ENCODE results near the gene SEMA3G. TPM values are rescaled to one million over a fixed set of nuclear protein-coding genes. Genes with fewer than 3 reads are reported as not detected.

The SEMA3G gene
- total and polyA plus RNA-seq, 2 experiments from 2014 or later = 0.47 to 2.5 TPM

- Mint-ChIP-seq H3K27ac (no peak overlapping the region), H3K4me3 (no peak overlapping the region), H3K36me3 (ENCODE audit: low read depth) (peaks cover 11% of the 10 kb centered on the region; the same call in 2 of the 3 replicates), H3K9me3 (no peaks in the 10 kb centered on the region), H3K27me3 (ENCODE audit: insufficient read depth, low read depth, poor library complexity) (peaks cover 13% of the 10 kb centered on the region), H3K4me1 (no peaks in the 10 kb centered on the region)
- H3K4me3 ChIP-seq = no peak overlapping the region
- no peaks in the 10 kb centered on the region for H3K36me3 ChIP-seq (ENCODE audit: insufficient read depth)
- H3K9me2 ChIP-seq (ENCODE audit: insufficient read depth) = no peaks in the 10 kb centered on the region
- H3K27me3 ChIP-seq (ENCODE audit: insufficient read depth) = no peaks in the 10 kb centered on the region
- no peak for TF ChIP-seq ZNF114 (CRISPR knock-in tag; IDR thresholded peaks at IDR 0.05)
- TF ChIP-seq CREB1 (CRISPR knock-in tag; IDR thresholded peaks at IDR 0.05; ENCODE audit: low read depth) = no peak
- TF ChIP-seq CTCF (conservative IDR thresholded peaks at IDR 0.05; ENCODE audit: low read depth in 2 of 2) = no peak
- no peak for TF ChIP-seq ZNF462 (CRISPR knock-in tag; IDR thresholded peaks at IDR 0.05)
- no peak for TF ChIP-seq REST (IDR thresholded peaks at IDR 0.05; ENCODE audit: unreplicated experiment)
- TF ChIP-seq JUNB (IDR thresholded peaks at IDR 0.05; ENCODE audit: unreplicated experiment) = no peak
- no peak for TF ChIP-seq STAT1 (IDR thresholded peaks at IDR 0.05; ENCODE audit: unreplicated experiment)
- no peak for TF ChIP-seq ZNF331 (CRISPR knock-in tag; IDR thresholded peaks at IDR 0.05; ENCODE audit: low read depth)
- no peak for TF ChIP-seq NANOG (IDR thresholded peaks at IDR 0.05; ENCODE audit: borderline replicate concordance)
- TF ChIP-seq ETS1 (IDR thresholded peaks at IDR 0.05) = no peak
- no peak for TF ChIP-seq EZH2phosphoT487 (IDR thresholded peaks at IDR 0.05; ENCODE audit: unreplicated experiment)
- TF ChIP-seq EZH2 (IDR thresholded peaks at IDR 0.05; ENCODE audit: low read depth, unreplicated experiment) = no peak
- no peak for TF ChIP-seq POLR2AphosphoS5 (IDR thresholded peaks at IDR 0.05; ENCODE audit: low read depth)
- H2AFZ ChIP-seq = no peak overlapping the region
- no peak for ATAC-seq
- H3K27ac ChIP-seq (ENCODE audit: low read depth) = no peak overlapping the region
- no peak for DNase-seq (ENCODE audit: low spot score)
- H3K4me1 ChIP-seq (ENCODE audit: insufficient read depth) = no peaks in the 10 kb centered on the region
- H3K4me2 ChIP-seq = no peak overlapping the region
- H4K20me1 ChIP-seq (replicated peaks; ENCODE audit: insufficient read depth) = no peaks in the 10 kb centered on the region
- no peaks in the 10 kb centered on the region for H3F3A ChIP-seq (replicated peaks; ENCODE audit: low read depth)
- H3K79me2 ChIP-seq (replicated peaks; ENCODE audit: insufficient read depth) = no peaks in the 10 kb centered on the region
Measured at GRCh38 chr3:52396907-52397591, 47.9 kb downstream of the SEMA3G start.

Measured in GM23338 (cell line).